ENCODE results near the gene C9orf50.
"Not testable (repeated sequence)": the region's sequence is repeated elsewhere in the genome, so short reads cannot be mapped to it uniquely, and the experiment has no call there.

Gene C9orf50

GRCh38 chr9:129620669-129621295, at the start of gene C9orf50:
TSS of gene C9orf50 (minus strand) at chr9:129621101. CDS start at chr9:129620574, 527 bp downstream.
- DNase-seq (ENCODE audit: low read depth, low spot score): no peak

- DNase-seq (ENCODE audit: low read depth, low spot score): no peak
These were observed 49.0 kb upstream of the C9orf50 start for GRCh38 chr9:129669946-129670345.

- DNase-seq (ENCODE audit: low read depth, low spot score): no peak
These were observed 48.3 kb upstream of the C9orf50 start for GRCh38 chr9:129669141-129669718.

DNA sequence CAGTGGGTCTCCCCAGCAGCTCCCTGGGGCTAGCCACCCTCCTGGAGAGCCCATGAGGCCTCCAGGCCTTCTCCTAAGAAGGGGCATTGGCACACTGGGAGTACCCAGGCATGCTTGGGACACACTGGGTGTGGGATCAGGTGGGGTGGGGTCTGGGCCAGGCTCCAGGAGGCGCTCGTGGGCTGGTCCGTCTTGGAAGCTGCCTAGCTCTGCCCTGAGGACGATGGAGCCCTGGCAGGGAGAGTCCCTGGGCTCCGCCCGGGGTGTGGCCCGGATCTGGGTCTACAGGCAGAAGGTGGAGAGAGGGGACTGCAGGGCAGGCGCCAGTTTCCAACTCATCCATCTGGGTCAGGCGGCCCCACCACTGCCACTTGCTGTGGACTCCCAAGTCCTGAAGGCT, 46.9 kb upstream of the C9orf50 start:
- DNase-seq (ENCODE audit: low read depth, low spot score): no peak

DNA sequence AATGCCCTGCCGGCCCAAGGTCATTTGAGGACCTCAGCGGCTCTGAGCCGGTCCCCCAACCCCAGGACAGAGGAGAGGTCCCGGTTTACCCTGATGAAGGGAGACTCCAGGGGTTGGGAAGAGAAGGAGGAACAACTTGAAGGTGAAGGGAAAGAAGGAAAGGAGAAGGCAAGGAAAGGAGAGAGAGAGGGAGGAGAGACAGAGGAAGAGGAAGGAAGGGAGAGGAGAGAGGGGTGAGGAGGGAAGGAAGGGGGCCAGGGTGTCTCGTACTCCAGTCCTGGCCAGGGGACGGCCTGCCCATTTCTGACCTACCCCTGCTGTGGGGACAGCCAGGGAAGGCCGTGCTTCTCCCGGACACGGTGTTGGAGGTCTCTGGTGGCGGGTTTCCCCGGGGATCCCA, 46.5 kb upstream of the C9orf50 start:
- DNase-seq (ENCODE audit: low read depth, low spot score): no peak

- DNase-seq (ENCODE audit: low read depth, low spot score): no peak
These were observed 45.7 kb upstream of the C9orf50 start for GRCh38 chr9:129666575-129666974.

- no peak for DNase-seq (ENCODE audit: low read depth, low spot score)
These were observed 45.1 kb upstream of the C9orf50 start for GRCh38 chr9:129665814-129666520.

- no peak for DNase-seq (ENCODE audit: low read depth, low spot score)
These were observed 44.5 kb upstream of the C9orf50 start, which contains the start of gene PRRX2 for GRCh38 chr9:129665389-129665775. TSS of gene PRRX2 (plus strand) at chr9:129665647. CDS start at chr9:129665868, 221 bp downstream.

DNA sequence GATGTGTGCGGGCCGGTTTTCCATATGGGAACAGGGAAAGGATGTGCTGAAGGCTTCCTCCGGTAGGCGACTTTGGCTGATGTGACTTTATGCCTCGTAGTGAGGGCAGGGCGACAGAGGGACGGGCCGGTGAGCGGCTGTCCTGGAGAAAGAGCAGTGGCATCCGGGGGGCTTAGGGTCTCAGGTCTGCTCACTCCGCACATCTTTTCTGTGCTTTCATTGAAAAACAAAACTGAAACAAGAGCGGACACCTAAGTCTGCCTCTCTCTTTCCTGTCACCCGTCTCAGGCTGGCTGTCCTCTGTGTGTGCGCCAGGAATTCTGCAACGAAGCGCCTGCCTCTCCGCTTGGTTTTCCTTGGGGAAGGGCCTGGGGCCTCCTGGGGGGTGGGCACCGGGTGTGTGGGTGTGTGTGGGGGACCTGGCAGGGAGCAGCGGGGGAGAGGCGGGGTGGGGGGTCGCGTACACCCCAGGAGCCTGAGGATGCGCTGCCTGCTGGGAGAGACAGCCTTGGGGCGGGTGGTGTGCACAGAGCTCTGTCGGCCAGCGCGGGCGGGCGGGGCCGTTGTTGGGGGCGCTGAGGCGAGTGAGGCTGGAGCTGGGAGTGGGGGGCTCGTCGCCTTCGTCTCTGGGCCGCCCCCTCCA, 44.0 kb upstream of the C9orf50 start:
- DNase-seq (ENCODE audit: low read depth, low spot score): no peak

GRCh38 chr9:129662239-129662638, 41.3 kb upstream of the C9orf50 start:
- DNase-seq (ENCODE audit: low read depth, low spot score): not testable (repeated sequence)

- no peak for DNase-seq (ENCODE audit: low read depth, low spot score)
These were observed 40.1 kb upstream of the C9orf50 start for GRCh38 chr9:129661029-129661428.

GRCh38 chr9:129656795-129657390, 36.0 kb upstream of the C9orf50 start:
- no peak for DNase-seq (ENCODE audit: low read depth, low spot score)

DNA sequence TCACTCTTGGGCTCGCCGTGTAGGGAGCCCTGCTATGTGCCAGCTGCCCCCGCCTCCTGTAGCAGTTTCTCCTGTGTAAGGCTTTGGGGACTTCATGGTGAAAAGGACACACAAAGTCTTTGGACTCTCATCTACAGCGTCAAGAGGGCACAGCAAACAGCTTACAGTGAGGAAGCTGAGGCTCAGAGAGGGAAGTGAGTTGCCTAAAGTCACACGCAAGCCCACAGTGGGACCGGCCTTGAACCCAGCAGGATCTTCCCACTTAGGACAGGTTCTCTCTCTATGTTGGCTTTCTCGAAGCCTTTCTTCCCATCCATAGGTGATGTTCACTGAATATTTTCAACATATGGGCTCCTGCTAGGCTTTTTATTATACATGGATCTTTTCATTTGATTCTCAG, 34.8 kb upstream of the C9orf50 start:
- no peak for DNase-seq (ENCODE audit: low read depth, low spot score)

DNA sequence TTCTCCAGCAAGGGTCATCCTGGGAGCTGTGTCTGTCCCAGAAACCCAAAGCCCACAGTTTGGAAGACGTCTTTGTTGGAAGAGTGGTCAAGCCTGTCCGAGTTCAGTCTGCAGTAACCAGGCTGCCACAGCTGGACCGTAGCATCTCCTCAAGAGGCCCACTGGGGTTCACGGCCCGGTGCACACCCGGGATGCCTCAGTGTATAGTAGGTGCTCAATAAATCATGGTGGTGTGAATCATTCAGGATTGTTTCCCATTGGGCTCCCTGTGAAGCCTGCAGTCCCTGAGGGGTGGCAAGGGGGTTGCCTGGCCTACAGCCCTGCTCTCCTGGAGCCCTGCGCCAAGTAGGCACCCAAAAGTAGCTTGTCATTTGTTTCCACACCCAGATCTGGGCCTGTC, 34.3 kb upstream of the C9orf50 start:
- DNase-seq (ENCODE audit: low read depth, low spot score): no peak

GRCh38 chr9:129654554-129655040, 33.7 kb upstream of the C9orf50 start:
- no peak for DNase-seq (ENCODE audit: low read depth, low spot score)

GRCh38 chr9:129653823-129654553, 33.1 kb upstream of the C9orf50 start:
- DNase-seq (ENCODE audit: low read depth, low spot score): no peak

DNA sequence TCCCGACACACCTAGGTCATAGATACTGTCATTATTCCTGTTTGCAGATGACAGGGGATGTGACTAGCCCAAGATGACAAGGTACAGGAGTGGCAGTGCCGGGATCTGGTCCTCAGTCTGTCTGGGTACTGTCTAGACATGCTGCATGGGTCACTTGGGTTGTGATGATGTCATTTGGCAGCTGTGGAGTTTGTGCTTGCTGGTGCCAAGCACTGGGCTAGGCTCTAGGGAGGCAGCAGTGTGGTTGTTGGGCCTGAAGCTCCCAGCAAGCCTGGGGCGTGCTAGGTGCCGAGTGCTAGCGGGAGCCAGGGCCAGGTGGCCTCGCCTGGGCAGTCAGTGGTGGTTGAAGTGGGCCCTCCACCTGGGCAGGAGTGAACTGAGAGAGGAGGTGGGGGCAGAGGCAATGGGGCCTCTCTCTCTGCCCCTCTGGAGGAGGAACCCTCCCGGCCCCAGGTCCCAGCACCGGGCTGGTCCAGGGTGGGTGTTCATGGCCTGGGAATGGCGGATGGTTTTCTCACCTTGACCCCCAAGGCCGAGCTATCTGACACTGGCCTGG, 29.9 kb upstream of the C9orf50 start:
- DNase-seq (ENCODE audit: low read depth, low spot score): no peak

DNA sequence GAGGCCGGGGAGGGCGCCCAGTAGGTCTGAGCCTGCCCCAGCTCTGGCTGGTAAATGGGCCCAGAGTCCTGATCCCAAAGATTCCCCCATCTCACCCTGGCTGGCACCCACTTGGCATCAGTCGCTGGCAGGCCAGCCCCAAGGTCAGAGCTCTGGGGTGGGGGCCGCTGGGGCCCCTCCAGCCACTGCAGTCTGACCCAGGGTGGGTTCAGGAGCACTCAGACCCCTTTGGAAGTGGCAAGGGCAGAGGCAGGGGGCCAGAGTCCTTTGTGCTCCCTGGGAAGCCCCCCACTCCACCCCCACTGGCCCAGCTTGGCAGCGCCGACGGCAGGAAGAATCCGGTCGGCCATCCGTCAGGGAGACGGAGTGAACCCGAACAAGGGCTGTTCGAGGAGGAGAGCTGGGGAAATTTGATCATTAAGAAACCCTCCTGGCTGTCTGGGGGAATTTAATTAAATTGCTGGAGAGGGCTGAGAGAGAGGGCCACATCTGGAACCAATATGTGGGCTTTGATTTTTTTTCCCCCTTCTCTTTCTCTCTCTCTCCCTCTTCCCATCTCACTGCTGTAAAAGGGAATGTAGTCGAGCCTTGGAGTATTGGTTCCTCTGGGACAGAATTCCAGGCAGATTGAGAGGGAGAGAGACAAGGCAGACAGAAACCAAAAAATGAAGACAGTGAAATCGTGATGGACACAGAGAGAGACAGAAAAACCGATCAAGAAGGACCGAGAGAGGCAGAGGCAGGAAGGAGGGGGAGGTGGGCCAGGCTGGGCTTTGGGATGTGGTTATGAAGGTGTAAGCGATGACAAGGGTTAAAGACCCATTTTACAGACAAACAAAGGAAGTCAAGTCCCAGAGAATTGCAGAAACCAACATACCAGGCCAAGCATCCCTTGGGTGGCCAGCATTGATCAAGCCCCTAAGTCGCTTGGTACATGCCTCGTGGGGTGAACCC, 29.1 kb upstream of the C9orf50 start:
- no peak for DNase-seq (ENCODE audit: low read depth, low spot score)

DNA sequence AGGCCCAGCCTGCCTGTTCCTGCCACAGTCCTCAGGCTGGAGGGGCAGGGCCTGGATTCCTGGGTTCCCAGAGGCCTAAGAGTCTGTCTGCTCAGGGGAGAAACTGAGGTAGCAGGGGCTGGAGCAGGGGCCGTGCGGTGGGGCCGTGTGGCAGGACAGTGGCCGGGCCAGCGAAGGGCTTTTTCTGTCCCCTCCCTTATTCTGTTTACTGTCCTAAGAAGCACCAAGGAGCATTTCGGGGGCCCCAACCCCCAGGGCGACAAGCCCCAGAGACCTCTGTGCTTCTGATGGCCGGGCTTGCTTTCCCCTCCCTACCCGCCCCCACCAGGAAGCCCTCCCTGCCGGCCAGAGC, 27.8 kb upstream of the C9orf50 start:
- DNase-seq (ENCODE audit: low read depth, low spot score): no peak

All from ELF-1 (cell line).